Keratinocyte (primary cell): Measurements from ENCODE around the gene ADCY5. TPM values are rescaled to one million over a fixed set of nuclear protein-coding genes. Genes with fewer than 3 reads are reported as not detected.

ENCODE experiments used
- DNase-seq: peaks from one replicate; pipeline ENCODE4 v3.0.0-alpha.2; 2011; ENCODE audit warnings: low read depth, missing footprints, low spot score
- FAIRE-seq: peaks from 2 replicates; lab custom pipeline; 2011; peaks lifted over from hg19 to GRCh38; lab: Jason Lieb, UNC
- H2AFZ ChIP-seq: 2 replicates; pipeline ENCODE4 v1.6.0; 2012; ENCODE audit warnings: low read length, control low read depth, inconsistent platforms; ENCODE audit not compliant: control insufficient read depth
- H3K27ac ChIP-seq: 2 replicates; pipeline ENCODE4 v1.5.1; 2011; ENCODE audit warnings: low read length; ENCODE audit not compliant: control insufficient read depth, insufficient read depth
- H3K27me3 ChIP-seq: 3 replicates; pipeline ENCODE4 v1.6.0; 2011; ENCODE audit warnings: low read length; ENCODE audit not compliant: control insufficient read depth, insufficient read depth; ENCODE audit errors: extremely low read depth
- H3K36me3 ChIP-seq, 2 experiments: 2 replicates in 1 of 2; 3 replicates in 1 of 2; pipeline ENCODE4 v1.5.1; 2011; ENCODE audit warnings: low read length in 2 of 2, mild to moderate bottlenecking in 1 of 2; ENCODE audit not compliant: control insufficient read depth in 2 of 2, insufficient read depth in 2 of 2; ENCODE audit errors: extremely low read depth in 1 of 2
- H3K4me1 ChIP-seq: 3 replicates; pipeline ENCODE4 v1.5.1; 2011; ENCODE audit warnings: low read length; ENCODE audit not compliant: control insufficient read depth, insufficient read depth; ENCODE audit errors: extremely low read depth
- H3K4me2 ChIP-seq: 3 replicates; pipeline ENCODE4 v1.6.0; 2011; ENCODE audit warnings: low read depth, low read length; ENCODE audit not compliant: control insufficient read depth, insufficient read depth; ENCODE audit errors: extremely low read depth
- H3K4me3 ChIP-seq, 3 experiments: fragments of 200-600 bp in 1 of 3; sonication (generic) in 1 of 3; 2 replicates in 2 of 3; 3 replicates in 1 of 3; pipeline ENCODE4 v1.5.1; 2011 to 2016; ENCODE audit warnings: low read length in 3 of 3, mild to moderate bottlenecking in 3 of 3, control low read depth in 2 of 3, inconsistent platforms in 1 of 3, low read depth in 1 of 3, mixed read lengths in 1 of 3, mixed run types in 1 of 3, moderate library complexity in 1 of 3; ENCODE audit not compliant: control insufficient read depth in 2 of 3, insufficient read depth in 2 of 3; ENCODE audit errors: extremely low read depth in 1 of 3
- H3K79me2 ChIP-seq: 2 replicates; pipeline ENCODE4 v1.6.0; 2012; ENCODE audit warnings: low read length; ENCODE audit not compliant: control insufficient read depth, insufficient read depth
- H3K9ac ChIP-seq: 3 replicates; pipeline ENCODE4 v1.6.0; 2011; ENCODE audit warnings: low read length; ENCODE audit not compliant: control insufficient read depth, insufficient read depth; ENCODE audit errors: extremely low read depth
- H3K9me1 ChIP-seq: 3 replicates; pipeline ENCODE4 v1.6.0; 2011; ENCODE audit warnings: low read length; ENCODE audit not compliant: control insufficient read depth, insufficient read depth; ENCODE audit errors: extremely low read depth
- H3K9me3 ChIP-seq: 2 replicates; pipeline ENCODE4 v1.5.1; 2012; ENCODE audit warnings: low read depth, low read length; ENCODE audit not compliant: control insufficient read depth
- H4K20me1 ChIP-seq: 3 replicates; pipeline ENCODE4 v1.6.0; 2011; ENCODE audit warnings: low read length; ENCODE audit not compliant: control insufficient read depth, insufficient read depth; ENCODE audit errors: extremely low read depth
- EZH2 ChIP-seq: IDR thresholded peaks from one replicate; pipeline ENCODE4 v1.6.1; 2012; ENCODE audit warnings: inconsistent platforms, mild to moderate bottlenecking, low read length, moderate library complexity
- dilution Hi-C: fragments of 300-500 bp; cut with MboI; formaldehyde crosslinking; loops from one replicate; pipeline ENCODE4 v1.7.0; 2020; ENCODE audit warnings: low sequenced_read_pairs; ENCODE audit not compliant: extremely low pct_ligation_motif_present
- polyA plus RNA-seq, 5 experiments: library from polyadenylated mRNA; depleted of rRNA in 3 of 5; stranded (reverse) in 3 of 5; stranded (forward) in 1 of 5; unstranded in 1 of 5; fragments of >200 nt; gene quantifications; 1 replicate in 1 of 5; 2 replicates in 3 of 5; 3 replicates in 1 of 5; pipeline versions ENCODE4 v1.2.1 to v1.2.3, GENCODE V29; 2011 to 2012; ENCODE audit warnings: missing spikeins in 2 of 5, low read depth in 1 of 5, low replicate concordance in 1 of 5
- TF ChIP-seq, protein P1 (sequence below), 3 experiments: IDR thresholded peaks in 1 of 3; conservative IDR thresholded peaks in 1 of 3; optimal IDR thresholded peaks in 1 of 3; 2 replicates in 2 of 3; 3 replicates in 1 of 3; pipeline versions ENCODE3 to v1.5.1; 2011; ENCODE audit warnings: low read length in 3 of 3, mild to moderate bottlenecking in 3 of 3, moderate library complexity in 2 of 3, control low read depth in 1 of 3, inconsistent platforms in 1 of 3; ENCODE audit not compliant: insufficient read depth in 2 of 3; ENCODE audit errors: extremely low read depth in 1 of 3

ADCY5 gene
- polyA plus RNA-seq, 1 donor (not counting 4 experiments of a cell fraction or from before 2014, with no cell fraction given) = not detected

GRCh38 chr3:123419850-123420297 lies 29.0 kb downstream of the ADCY5 start:
- Histone ChIP-seq H3K4me1 (no peaks in the 10 kb centered on the region), H3K9me1 (no peaks in the 10 kb centered on the region), H3K36me3 (no peaks in the 10 kb centered on the region), H3K27me3 (peaks cover 29% of the 10 kb centered on the region), H3K4me3 (no peak overlapping the region), H2AFZ (no peak overlapping the region), H4K20me1 (no peaks in the 10 kb centered on the region), H3K9me3 (no peaks in the 10 kb centered on the region), H3K9ac (no peak overlapping the region), H3K79me2 (no peaks in the 10 kb centered on the region), H3K27ac (no peak overlapping the region), H3K4me2 (no peak overlapping the region)
- FAIRE-seq (no peak), DNase-seq (no peak)
- no peak for TF ChIP-seq EZH2
- TF ChIP-seq, protein P1, sequence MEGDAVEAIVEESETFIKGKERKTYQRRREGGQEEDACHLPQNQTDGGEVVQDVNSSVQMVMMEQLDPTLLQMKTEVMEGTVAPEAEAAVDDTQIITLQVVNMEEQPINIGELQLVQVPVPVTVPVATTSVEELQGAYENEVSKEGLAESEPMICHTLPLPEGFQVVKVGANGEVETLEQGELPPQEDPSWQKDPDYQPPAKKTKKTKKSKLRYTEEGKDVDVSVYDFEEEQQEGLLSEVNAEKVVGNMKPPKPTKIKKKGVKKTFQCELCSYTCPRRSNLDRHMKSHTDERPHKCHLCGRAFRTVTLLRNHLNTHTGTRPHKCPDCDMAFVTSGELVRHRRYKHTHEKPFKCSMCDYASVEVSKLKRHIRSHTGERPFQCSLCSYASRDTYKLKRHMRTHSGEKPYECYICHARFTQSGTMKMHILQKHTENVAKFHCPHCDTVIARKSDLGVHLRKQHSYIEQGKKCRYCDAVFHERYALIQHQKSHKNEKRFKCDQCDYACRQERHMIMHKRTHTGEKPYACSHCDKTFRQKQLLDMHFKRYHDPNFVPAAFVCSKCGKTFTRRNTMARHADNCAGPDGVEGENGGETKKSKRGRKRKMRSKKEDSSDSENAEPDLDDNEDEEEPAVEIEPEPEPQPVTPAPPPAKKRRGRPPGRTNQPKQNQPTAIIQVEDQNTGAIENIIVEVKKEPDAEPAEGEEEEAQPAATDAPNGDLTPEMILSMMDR (optimal IDR thresholded peaks at IDR 0.05 in 1 of 3, IDR thresholded peaks at IDR 0.05 in 1 of 3, conservative IDR thresholded peaks at IDR 0.05 in 1 of 3; ENCODE audit: extremely low read depth in 1 of 3, insufficient read depth in 2 of 3, low read length in 3 of 3) = no peak
- dilution Hi-C loops = no loop called here

DNA sequence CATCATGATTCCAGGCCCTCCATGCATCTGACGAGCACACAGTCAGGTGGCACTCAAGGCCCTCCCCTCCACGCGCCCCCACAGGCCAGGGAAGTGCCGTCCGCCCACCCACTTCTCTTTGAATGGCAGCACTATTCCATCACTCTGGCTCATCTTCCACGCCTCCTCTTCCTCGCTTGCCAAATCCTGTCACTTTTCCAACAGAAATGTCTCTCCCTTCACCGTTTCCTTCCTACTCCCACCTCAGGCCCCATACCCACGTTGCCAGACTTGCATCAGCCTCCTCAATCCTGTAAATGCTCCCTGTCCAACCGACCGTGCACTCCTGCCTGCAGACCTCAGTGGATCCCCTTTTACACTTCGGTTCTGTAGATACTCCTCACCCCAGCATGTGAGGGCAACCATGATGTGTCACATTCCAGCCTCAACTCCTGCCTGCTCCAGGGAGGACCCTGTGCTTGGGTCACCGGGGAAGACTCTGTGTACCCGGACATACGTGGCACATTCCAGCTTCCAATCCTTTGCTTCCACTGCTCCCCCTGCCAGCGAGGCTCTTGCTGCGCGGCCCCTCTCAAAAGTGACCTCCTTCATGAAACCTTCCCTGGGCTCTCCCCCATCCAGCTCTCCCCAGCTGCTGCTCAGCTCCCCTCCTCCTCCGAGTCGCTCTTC lies 29.6 kb downstream of the ADCY5 start:
- DNase-seq (no peak), FAIRE-seq (no peak)
- H3K27ac ChIP-seq = no peak overlapping the region
- H3K9ac ChIP-seq = no peak overlapping the region
- H4K20me1 ChIP-seq = no peaks in the 10 kb centered on the region
- peaks cover 24% of the 10 kb centered on the region for H3K27me3 ChIP-seq
- no peaks in the 10 kb centered on the region for H3K36me3 ChIP-seq
- H3K4me3 ChIP-seq = no peak overlapping the region
- H3K4me1 ChIP-seq = no peaks in the 10 kb centered on the region
- TF ChIP-seq, protein P1 (optimal IDR thresholded peaks at IDR 0.05 in 1 of 3, IDR thresholded peaks at IDR 0.05 in 1 of 3, conservative IDR thresholded peaks at IDR 0.05 in 1 of 3; ENCODE audit: extremely low read depth in 1 of 3, insufficient read depth in 2 of 3, low read length in 3 of 3) = no peak
- no peak for TF ChIP-seq EZH2
- dilution Hi-C loops = no loop called here
- no peaks in the 10 kb centered on the region for H3K9me3 ChIP-seq
- H3K4me2 ChIP-seq = no peak overlapping the region
- H3K79me2 ChIP-seq = no peaks in the 10 kb centered on the region
- no peak overlapping the region for H2AFZ ChIP-seq
- H3K9me1 ChIP-seq = no peaks in the 10 kb centered on the region
